Measurements from ENCODE around the gene CYB5R3.
"Not testable (repeated sequence)": the region's sequence is repeated elsewhere in the genome, so short reads cannot be mapped to it uniquely, and the experiment has no call there.

CYB5R3 gene

DNA sequence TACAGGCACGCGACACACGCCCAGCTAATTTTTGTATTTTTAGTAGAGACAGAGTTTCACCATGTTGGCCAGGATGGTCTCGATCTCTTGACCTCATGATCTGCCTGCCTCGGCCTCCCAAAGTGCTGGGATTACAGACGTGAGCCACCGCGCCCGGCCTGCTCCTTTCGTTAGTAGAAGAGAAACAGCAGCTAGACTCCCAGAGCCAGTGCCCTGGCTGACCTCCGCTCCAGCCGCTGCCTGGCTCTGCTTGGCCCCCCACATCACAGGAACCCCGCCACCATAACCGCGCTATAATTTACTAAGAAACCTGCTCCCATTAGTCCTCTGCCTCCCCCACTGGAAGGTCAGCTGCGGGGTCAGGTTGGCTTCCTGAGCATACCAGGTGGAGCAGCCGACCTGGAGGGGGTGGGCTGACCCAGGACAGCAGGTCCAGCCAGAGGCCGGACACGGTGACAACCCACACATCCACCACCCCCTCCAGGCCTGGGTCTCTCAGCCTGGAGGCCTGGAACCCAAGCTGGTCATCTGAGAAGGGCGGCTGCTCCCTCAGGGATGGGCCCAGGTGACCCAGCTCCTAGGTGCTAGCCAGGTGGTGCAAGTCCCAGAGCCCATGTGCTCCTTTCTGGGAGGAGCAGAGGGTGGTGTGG, 27.0 kb downstream of the CYB5R3 start:
- DNase-seq, result no peak

DNA sequence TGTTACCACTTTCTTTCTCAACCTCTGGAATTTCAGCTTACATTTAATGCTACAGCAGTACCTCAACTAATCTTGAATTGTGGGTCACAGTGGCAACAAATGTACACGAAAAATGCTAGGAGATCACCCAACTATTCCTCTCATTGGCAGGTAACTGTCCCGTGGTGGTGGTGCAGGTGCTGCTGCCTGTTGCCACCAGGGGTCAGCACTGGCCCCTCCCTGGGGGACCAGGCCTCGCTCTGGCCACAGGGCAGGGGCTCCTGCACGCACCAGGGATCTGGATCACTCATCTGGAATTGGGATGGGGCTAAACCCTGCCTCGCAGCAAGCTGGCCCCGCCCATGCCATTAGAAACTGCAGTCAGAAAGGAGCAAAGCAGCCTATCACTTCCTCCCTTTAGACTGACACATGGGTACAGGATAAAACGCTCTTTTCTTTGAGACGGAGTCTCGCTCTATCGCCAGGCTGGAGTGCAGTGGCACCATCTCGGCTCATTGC, 27.6 kb downstream of the CYB5R3 start:
- no peak for DNase-seq

DNA sequence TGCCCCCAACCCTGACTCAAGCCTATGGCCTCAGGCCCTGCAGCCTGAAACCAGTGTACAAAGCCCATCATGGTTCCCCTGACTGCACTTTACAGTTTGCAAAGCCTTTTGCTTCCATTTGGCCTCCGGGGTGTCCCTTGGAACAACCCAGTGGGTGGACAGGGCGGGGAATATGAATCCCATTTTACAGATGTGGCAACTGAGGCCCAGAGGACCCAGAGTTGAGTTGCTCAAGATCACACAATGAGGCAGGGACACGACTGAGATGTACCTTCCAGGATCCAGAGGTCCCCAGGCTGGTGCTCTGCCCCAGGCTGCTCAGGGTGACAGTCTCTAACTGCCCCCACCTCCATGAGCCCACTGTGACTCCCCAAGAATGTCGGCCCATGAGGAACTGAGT, 29.1 kb downstream of the CYB5R3 start:
- DNase-seq, result no peak

DNA sequence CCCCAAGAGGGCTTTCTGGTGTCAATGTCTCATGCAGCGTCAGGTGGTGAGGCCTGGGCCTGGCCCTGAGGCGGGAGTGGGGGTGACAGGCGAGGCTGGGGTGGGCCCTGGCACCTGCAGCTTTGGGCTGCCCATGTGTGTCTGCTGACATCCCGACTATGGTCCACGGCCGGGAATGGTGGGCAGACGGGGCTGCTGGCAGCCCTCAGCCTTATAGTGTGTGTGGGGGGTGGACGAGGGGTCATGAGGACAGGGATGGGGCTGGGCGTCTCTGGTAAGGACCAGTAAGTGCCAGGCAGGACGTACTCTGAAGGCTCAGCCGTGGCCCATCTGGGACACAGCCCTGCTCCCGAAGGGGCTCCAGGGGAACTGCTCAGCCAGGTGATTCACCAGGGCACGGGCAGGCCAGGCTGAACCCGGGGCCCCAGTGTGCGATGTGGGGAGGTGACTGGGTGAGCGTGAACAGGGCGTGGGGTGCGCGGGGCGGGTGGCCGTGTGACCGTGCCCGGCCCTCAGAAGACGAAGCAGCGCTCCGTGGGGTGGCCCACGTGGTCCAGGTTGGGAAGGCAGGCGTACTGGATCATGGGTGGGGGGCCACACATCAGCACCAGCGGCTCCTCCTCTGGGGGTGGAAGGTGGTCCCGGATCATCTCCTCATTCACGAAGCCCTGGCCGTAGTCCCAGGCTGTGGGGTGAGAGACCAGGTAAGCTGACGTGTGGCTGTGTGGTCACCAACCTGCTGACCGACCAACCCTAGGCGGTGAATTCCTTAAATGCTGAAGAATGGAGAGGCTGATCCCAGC, 29.7 kb downstream of the CYB5R3 start:
- no peak for DNase-seq

DNA sequence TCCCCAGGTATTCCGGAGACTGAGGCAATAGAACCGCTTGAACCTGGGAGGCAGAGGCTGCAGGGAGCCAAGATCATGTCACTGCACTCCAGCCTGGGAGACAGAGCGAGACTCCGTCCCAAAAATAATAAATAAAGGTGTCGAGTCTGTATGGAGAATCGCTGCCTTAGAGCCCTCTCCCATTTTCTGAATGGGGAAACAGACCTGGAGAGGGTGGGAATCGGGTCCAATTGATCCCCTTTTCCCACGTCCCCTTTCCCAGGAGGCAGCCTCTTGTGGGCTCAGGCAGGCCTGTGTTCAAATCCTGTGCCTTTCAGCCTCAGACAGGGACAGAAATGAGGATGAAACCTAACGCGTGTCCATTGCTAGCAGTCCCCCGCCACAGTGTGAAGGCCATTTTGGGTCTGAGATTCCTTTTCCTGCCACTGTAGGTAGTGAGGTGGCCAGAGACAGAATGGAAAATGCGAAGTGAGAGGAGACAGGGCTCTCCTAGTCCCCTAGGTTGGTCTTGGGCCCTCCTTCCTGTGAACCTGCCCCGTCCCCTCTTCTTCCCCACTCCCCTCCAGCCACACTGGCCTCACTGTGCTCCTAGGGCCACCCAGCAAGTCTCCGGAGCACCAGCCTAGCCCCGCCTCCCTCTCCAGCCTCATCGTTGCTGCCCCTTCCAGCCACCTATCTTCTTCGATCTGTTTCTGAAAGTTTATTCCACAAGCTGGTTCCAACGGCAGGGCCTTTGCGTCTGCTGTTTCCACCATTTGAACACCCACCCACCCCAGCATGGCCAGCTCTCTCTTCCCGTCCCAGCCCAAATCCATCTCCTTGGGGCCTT, 31.8 kb downstream of the CYB5R3 start:
- no peak for DNase-seq

DNA sequence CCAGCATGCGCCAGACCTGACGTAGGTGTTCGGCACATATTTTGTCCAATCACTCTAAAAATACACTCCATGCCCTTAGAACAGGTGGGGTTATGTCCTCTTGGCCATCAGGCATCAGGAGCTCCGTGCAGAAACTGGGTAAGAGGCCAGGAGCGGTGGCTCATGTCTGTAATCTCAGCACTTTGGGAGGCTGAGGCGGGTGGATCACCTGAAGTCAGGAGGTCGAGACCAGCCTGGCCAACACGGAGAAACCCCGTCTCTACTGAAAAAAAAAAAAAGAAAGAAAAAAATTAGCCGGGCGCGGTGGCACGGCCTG, 33.4 kb downstream of the CYB5R3 start:
- not testable (repeated sequence) for DNase-seq

DNA sequence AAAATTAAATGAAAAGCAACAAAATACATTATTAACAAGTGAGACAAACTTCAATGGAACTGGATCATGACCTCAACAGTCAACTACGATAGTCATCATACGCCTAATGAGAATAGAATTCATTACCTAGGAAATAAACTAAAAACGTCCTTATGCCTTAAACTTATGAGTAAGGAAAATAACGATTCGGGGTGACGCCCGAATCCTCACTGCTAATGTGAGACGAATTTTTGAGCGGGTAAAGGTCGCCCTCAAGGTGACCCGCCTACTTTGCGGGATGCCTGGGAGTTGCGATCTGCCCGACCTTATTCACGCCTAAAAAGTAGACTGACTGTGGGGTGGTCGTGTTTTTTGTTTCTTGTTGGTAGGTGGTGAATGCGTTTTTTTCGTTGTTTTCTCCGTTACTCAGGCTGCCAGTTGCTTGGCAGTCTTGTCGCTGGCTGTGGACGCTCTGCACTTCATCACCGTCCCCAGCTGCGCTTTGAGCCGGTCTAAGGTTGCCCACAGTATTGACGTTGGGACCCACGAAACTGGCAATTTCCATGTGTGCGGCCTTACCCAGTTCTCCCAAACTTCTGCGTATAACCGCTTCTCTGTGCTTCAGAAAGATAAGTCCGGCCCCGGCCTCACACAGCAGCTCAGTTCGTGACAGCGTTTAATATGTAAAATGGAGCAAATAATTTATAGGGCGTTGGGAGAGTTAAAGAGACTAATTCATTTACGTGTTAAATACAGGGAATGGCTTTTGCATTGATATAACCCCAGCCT, 33.9 kb downstream of the CYB5R3 start:
- DNase-seq, result peak; percentile 57

DNA sequence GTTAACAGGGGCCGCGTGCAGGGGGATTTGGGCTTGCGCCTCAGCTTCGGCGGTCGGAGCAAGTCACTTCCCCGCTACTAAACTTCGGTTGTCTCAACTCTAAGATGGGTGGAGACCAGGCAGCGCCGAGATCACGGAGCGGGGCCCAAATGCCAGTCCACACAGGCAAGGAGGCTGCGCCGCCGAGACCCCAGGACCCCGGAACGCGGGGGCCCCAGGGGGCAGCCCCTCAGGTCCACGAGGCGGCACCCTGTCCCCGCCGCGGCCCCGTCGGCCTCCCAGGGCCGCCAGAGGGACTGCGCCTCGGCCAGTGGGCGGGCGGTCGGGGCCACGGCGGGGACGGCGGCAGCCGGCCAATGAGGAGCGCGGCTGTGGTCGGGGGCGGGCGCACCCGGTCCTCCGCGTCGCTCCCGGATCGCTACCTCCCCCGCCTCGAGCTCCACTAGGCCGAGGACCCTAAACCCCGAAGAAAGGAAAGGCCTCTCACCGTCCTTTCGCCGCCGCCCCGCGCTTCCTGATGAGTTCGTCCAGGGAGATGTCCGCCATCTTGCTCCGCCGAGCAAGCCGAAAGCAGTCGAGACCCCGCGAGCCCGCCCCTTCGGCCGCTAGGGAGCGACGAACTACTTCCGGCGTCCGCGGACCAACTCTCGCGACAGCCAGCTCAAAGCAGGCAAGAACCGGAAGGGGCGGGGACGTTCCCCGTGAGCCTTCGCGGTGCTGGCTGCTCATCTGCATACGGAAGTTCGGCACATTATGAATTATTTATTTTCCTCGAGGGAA, 34.7 kb downstream of the CYB5R3 start, which contains the start of gene POLDIP3:
Gene POLDIP3, minus strand, starts transcription at position 572 of the 780 bp plus-strand sequence. Its CDS starts 26 bp downstream, at position 546.
- peak; percentile 91 for DNase-seq

DNA sequence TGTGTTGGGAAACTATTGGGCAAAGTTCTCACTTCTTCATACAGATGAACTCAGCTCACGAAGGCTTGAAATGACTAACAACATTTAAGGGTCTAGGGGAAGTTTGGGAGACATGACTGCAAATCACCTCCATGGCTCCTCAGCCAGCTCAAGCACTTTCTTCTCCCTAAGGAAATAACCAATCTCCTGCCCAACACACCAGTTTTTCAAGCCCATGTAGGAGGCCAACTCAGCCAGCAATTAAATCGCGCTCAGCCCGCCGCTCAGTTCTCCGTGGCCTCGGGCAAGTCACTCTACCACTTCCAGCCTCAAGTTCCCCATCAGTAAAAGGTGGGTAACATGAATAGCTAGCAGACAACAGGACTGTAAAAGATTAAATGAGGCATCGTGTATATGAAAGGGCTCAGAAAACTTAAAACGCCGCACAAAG, 35.3 kb downstream of the CYB5R3 start:
- no peak for DNase-seq

DNA sequence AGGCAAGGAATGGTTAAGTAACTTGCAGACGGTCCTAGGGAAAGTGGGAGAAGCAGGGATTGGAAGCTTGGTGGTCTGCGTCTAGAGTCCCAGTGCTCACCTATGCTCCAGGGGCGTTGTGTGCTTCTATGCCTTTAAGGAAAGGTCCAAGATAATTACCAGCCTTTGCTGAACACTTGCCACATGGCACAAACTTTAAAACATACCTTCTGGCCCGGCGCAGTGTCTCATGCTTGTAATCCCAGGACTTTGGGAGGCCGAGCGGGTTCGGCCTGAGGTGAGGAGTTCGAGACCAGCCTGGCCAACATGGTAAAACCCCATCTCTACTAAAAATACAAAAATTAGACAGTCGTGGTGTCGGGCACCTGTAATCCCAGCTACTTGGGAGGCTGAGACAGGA, 36.9 kb downstream of the CYB5R3 start:
- no peak for DNase-seq

DNA sequence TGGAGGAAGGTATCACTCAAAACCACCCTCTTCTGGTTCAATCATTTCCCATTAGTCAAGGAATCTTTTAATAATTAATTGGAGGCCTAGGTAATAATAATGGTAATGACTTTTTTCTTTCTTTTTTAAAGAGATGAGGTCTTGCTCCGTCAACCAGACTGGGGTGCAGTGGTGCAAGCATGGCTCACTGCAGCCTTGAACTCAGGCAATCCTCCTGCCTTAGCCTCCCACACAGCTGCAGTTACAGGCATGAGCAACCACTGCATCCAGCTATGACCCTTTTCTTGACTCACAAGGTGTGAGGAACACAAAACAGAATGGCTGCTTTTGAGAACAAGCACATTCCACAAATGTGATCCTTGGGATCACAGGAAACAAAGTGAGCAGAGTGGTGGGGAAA, 38.1 kb downstream of the CYB5R3 start:
- no peak for DNase-seq

DNA sequence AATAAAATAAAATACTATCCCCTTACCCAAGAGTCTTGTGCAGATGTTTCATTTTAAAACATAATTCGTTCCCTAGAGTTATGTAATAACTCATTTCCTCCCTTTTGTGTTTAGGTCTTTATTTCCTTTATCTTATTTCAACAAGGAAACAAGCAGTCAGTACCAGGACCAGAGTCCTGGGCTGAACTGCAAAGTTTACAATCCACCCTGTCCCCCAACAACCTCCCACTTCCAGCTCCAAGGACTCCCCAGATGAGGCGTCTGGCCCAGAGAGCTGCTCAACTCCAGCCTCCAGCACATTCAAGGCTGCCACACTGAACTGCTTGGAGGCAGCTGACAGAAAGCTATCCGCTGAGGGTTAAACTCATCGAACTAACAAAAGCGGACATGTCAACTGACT, 39.0 kb downstream of the CYB5R3 start:
- no peak for DNase-seq

DNA sequence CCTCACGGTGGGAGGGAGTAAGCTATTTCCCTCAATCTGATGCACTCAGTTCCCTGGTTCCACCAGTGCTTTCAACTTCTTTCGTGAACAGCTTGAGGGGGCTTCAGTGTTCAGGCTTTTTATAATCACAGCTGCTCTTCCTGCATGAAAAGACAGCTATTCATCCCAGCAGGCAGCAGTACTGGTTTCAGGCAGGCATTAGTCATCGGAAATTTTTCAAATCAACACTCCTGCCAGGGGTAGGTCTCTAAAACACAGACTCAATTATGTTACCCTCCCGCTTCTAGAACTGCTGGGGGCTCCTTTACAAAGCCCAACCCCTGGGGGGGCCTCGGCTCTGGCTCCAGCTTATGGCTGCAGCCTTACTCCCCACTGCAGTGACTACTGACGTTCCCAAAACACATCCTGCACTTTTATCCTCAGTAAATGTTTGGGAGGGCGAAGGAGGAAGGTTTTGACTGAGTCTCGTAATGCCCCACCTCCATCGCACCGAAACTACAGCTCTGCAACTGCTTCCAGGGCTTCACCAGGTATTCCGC, 40.3 kb downstream of the CYB5R3 start:
- DNase-seq, result no peak

DNA sequence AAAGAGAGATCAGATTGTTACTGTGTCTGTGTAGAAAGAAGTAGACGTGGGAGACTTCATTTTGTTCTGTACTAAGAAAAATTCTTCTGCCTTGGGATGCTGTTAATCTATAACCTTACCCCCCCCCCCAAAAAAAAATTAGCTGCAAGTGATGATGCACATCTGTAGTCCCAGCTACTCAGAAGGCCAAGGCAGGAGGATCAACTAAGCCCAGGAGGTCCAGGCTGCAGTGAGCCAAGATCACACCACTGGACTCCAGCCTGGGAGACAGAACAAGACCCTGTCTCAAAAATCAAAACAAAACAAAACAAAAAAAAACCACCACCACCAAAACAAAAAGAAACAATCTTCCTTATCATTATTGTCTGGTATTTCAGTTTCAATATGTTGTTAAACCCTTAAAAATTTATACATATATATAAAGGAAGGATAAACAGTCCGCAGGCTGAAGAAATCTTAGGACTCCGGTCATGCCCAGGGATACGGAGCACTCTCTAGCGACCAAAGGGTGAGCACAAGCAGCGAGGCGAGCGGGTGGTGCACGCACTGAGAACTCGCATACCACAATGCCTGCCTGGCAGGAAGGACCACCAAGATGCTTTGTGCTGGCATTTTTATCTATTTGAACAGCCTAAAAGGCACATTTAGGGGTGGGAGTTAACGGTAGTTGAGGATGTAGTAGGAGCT, 40.9 kb downstream of the CYB5R3 start:
- DNase-seq, result no peak

DNA sequence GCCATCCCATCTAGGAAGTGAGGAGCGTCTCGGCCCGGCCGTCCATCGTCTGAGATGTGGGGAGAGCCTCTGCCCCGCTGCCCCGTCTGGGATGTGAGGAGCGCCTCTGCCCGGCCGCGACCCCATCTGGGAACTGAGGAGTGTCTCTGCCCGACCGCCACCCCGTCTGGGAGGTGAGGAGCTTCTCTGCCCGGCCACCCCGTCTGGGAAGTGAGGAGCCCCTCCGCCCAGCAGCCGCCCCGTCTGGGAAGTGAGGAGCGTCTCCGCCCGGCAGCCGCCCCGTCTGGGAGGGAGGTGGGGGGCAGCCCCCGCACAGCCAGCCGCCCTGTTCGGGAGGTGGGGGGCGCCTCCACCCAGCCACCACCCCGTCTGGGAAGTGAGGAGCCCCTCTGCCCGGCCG, 41.6 kb downstream of the CYB5R3 start:
- DNase-seq, result not testable (repeated sequence)

DNA sequence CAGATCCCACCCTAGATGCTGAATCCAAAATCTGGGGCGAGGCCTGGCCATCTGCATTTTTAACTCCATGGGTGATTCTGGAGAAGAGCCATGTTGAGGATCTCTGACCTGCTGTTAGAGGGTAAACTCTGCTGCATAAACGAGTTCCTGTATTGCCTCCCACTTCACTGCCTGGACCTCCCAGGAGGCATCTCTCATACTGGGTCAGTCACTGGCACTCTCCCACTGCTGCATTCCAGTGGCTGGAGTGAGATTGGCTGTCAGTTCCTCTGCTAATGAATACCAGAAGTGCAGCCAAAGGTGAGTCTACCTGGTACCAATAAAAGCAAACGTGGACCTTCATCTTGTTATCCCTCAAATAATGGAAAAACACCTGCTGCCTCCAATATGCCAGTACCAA, 44.8 kb downstream of the CYB5R3 start:
- no peak for DNase-seq

DNA sequence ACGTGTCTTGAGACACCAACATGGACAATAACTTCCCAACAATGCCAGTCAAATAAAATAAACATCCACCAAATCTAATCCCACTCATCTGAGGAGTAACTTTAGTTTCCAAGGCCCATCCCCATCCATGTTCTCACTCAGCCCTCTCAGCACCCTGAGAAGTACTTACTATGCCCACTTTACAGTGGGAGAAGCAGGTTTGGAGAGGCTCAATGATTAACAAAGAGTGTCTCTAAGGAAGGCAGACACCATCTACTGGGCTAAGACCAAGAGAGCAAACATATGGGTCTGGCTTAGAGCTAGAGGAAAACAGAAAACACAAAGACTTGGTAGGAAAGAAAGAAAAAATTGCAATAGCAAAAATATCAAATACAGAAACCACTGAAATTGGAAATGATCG, 45.8 kb downstream of the CYB5R3 start:
- DNase-seq, result no peak

DNA sequence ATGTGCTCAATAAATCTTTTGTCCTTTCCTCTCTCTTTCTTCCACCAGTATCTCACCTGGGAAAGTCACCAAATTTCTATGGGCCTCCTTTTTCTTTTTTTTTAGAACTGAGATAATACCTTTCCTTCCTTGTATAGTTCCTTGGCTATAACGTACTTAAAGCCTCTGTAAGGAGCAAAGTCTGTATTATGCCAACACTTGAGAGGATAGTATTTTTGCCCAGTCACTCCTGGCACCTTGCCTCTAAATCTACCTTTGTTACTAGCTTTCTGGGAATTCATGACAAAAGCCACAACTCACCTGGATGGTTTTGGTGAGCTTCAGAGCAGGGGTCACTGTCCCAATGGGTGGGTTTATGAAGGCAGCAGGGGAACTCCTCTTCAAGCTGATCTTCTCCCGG, 46.7 kb downstream of the CYB5R3 start:
- no peak for DNase-seq

DNA sequence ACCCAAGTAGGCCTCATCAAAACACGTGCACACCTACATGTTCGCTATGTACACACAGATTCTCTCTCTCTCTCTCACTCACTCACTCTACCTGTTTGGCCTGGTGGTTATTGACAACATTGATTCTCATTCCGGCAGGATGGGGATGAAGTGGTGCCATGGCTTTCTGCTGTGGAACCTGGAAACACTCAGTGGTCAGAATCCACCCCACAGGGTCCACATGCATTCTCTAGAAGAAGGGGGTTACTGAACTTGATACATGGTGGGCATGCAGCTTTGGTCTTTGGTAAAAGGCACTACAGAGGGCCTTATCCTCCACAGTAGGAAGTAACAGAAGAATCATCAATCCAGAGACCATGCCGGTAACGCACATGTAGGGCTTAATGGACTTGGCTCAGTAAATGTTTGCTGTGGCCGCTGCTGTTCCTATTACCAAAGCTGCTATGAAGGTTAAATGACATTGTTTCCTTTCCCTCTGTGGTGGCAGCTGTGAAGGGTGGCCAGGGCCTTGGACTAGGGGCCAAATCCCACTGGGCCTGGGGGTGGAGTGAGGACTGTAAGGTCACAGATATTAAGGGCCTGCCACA, 47.2 kb downstream of the CYB5R3 start:
- DNase-seq, result no peak

DNA sequence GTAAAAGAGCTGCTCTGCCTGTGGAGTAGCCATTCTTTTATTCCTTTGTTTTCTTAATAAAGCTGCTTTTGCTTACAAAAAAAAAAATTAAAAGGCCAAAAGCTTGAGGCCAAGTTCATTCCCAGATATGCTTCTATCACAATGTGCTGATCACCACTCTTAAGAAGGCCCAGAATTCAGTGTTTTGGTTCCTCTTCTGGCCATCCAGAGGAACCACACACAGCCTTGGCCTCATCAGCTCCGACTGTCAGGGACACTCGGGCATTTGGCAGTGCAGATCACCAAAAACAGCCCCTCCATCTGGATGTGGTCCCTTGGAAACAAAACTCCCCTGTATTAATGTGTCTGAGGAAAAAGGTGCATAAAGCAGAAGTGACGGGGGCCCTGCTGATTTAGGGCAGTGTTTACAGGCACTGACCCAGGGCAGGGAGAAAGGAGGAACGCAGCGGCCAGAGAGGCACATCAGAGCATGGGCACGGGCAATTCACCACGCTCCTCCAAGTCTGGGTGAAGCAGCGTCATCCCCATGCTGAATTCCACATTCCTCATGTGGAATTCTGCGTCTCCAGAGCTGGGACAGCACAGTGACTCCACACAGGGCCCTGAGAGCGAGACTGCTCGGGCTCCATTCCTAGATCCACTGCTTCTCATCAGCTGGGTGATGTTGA, 52.2 kb downstream of the CYB5R3 start:
- DNase-seq, result no peak
